ENCODE results near the gene TMEM205.
"Not testable (repeated sequence)": the region's sequence is repeated elsewhere in the genome, so short reads cannot be mapped to it uniquely, and the experiment has no call there.

Gene TMEM205

DNA sequence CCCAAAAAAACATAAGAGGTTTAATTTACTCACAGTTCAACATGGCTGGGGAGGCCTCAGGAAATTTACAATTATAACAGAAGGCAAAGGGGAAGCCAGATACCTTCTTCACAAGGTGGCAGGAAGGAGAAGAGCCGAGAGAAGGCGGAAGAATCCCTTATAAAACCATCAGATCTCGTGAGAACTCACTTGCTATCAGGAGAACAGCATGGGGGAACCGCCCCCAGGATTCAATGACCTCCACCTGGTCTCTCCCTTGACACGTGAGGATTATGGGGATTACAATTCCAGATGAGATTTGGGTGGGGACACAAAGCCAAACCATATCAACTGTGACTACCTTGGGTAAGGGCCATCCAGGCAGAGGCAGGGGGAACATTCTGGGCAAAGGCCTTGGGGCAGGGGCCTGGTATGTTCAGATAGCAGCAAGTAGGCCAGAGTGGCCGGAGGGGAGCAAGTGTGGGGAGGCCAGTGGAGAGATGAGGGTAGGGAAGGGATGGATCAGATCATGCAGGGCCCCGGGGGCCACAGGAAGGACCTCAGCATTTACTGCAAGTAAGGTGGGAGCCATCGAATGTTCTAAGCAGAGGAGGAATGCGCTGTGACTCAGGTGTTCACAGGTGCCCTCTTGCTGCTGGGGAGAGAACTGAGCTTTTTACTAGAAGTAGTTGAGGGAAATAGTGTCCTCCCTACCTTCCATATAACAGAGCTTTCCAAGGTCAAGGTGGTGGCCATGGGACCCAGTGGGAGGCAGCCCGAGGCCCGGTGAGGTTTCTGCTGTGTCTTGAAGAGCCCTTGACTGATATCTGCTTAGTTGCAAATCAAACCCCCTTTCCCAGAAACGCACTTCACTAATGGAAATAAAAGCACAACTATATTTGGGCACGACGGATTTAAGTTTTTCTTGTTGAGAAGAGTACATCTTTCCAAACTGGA lies 24.6 kb downstream of the TMEM205 start:
- H3K4me3 ChIP-seq (ENCODE audit: low read depth, low read length), result no peak overlapping the region
- TF ChIP-seq CTCF (IDR thresholded peaks at IDR 0.05; ENCODE audit: low read depth, low read length) (peak; percentile 5), MYC (IDR thresholded peaks at IDR 0.05; ENCODE audit: low read depth, low read length) (no peak)
- DNase-seq (ENCODE audit: low read depth), result no peak

- H3K4me3 ChIP-seq (ENCODE audit: low read depth, low read length), result not testable (repeated sequence)
- DNase-seq (ENCODE audit: low read depth), result peak; percentile 63
Observed at GRCh38 chr19:11320278-11320995, 25.6 kb downstream of the TMEM205 start.

DNA sequence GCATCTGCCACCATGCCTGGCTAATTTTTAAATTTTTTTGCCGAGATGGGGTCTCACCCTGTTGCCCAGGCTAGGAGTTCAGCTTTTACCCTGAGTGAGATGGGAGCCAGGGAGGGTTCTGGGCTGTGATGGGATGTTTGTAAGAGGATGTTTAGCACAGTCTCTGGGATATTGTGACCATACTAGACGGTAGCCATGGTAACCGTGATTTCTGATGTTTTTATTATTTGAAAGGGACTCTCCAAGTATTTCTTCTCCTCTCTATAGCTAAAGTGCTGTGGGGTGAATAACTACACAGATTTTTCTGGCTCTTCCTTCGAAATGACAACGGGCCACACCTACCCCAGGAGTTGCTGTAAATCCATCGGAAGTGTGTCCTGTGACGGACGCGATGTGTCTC lies 39.7 kb downstream of the TMEM205 start:
- H3K4me3 ChIP-seq (ENCODE audit: low read depth, low read length), result no peak overlapping the region
- no peak for DNase-seq (ENCODE audit: low read depth)
- TF ChIP-seq, protein P1, sequence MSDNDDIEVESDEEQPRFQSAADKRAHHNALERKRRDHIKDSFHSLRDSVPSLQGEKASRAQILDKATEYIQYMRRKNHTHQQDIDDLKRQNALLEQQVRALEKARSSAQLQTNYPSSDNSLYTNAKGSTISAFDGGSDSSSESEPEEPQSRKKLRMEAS (IDR thresholded peaks at IDR 0.05; ENCODE audit: low read depth, low read length), result no peak
- TF ChIP-seq CTCF (IDR thresholded peaks at IDR 0.05; ENCODE audit: low read depth, low read length), result no peak
- no peak for TF ChIP-seq POLR2A (IDR thresholded peaks at IDR 0.05; ENCODE audit: extremely low read depth, insufficient read length)
- no peak for TF ChIP-seq MYC (IDR thresholded peaks at IDR 0.05; ENCODE audit: low read depth, low read length)

GRCh38 chr19:11304936-11305335 lies 41.1 kb downstream of the TMEM205 start:
- no peak for DNase-seq (ENCODE audit: low read depth)
- no peak for TF ChIP-seq CTCF (IDR thresholded peaks at IDR 0.05; ENCODE audit: low read depth, low read length)
- TF ChIP-seq MYC (IDR thresholded peaks at IDR 0.05; ENCODE audit: low read depth, low read length), result no peak
- TF ChIP-seq, protein P1 (IDR thresholded peaks at IDR 0.05; ENCODE audit: low read depth, low read length), result no peak
- no peak for TF ChIP-seq POLR2A (IDR thresholded peaks at IDR 0.05; ENCODE audit: extremely low read depth, insufficient read length)
- H3K4me3 ChIP-seq (ENCODE audit: low read depth, low read length), result no peak overlapping the region

DNA sequence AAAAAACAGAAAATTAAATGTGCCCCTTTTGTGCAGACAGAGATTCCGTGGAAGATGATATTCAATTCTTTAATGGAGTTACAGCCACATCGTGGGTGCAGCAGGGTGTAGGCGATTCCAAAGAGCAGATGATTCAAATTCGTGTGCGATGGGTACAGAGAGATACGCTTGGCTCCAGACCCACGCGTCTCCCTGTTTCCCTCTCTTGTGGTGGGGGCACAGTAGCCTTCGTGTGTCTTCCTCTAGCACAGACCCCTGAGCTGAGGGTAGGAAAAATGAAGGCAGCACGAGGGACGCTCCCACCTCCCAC lies 45.3 kb downstream of the TMEM205 start:
- DNase-seq (ENCODE audit: low read depth), result no peak
- TF ChIP-seq MYC (IDR thresholded peaks at IDR 0.05; ENCODE audit: low read depth, low read length) (no peak), POLR2A (IDR thresholded peaks at IDR 0.05; ENCODE audit: extremely low read depth, insufficient read length) (no peak), CTCF (IDR thresholded peaks at IDR 0.05; ENCODE audit: low read depth, low read length) (no peak)
- TF ChIP-seq, protein P1 (IDR thresholded peaks at IDR 0.05; ENCODE audit: low read depth, low read length), result no peak

GRCh38 chr19:11299946-11300810 lies 45.9 kb downstream of the TMEM205 start:
- H3K4me3 ChIP-seq (ENCODE audit: low read depth, low read length), result no peak overlapping the region
- no peak for DNase-seq (ENCODE audit: low read depth)
- TF ChIP-seq POLR2A (IDR thresholded peaks at IDR 0.05; ENCODE audit: extremely low read depth, insufficient read length) (no peak), CTCF (IDR thresholded peaks at IDR 0.05; ENCODE audit: low read depth, low read length) (no peak), MYC (IDR thresholded peaks at IDR 0.05; ENCODE audit: low read depth, low read length) (no peak)
- TF ChIP-seq, protein P1 (IDR thresholded peaks at IDR 0.05; ENCODE audit: low read depth, low read length), result peak; percentile 39; the same call in 1 of the 2 replicates

More for the DNA sequence above, 45.3 kb downstream of the TMEM205 start:
- no peak overlapping the region for H3K4me3 ChIP-seq (ENCODE audit: low read depth, low read length)
